Stimulated activated CD8-positive, alpha-beta memory T cell treated with anti-CD3 and anti-CD28 coated beads, Interleukin-7, amount 100 ng/mL, for 1 hour (primary cell): ENCODE results near the gene WNT1.

ENCODE experiments used
- DNase-seq, 2 donors: peaks; one replicate each; pipeline ENCODE4 v3.0.0-alpha.2; 2020; ENCODE audit warnings: low read depth in 2 of 2

Gene WNT1

DNA sequence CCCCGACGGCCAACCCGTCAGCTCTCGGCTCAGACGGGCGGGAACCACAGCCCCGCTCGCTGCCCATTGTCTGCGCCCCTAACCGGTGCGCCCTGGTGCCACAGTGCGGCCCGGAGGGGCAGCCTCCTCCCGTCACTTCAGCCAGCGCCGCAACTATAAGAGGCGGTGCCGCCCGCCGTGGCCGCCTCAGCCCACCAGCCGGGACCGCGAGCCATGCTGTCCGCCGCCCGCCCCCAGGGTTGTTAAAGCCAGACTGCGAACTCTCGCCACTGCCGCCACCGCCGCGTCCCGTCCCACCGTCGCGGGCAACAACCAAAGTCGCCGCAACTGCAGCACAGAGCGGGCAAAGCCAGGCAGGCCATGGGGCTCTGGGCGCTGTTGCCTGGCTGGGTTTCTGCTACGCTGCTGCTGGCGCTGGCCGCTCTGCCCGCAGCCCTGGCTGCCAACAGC is at the start of gene WNT1:
Gene WNT1, plus strand, starts transcription at position 32 of the 450 bp plus-strand sequence. Its CDS starts 329 bp downstream, at position 361.
- no peak for DNase-seq

GRCh38 chr12:48929551-48929950 is 48.6 kb upstream of the WNT1 start:
- DNase-seq: no peak

DNA sequence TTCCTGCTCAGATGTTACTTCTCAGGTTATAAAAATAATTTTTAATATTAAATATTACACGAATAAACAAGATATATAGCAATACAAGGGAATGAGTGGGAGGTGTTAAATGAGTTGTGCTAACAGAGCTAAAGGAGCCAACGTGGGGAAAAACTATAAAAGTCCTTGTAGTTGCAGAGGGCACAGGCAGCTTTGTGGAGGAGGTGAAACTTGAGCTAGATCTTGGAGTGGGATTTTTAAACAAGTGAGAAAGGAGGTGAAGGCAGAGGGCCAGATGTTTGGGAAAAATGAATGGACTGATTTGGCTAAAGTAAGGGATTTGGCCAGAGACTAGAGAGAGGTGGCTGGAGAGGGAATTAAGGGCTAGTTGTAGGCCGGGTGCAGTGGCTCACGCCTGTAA is 47.6 kb upstream of the WNT1 start:
- DNase-seq: no peak

GRCh38 chr12:48932878-48933277 is 45.2 kb upstream of the WNT1 start:
- no peak for DNase-seq

DNA sequence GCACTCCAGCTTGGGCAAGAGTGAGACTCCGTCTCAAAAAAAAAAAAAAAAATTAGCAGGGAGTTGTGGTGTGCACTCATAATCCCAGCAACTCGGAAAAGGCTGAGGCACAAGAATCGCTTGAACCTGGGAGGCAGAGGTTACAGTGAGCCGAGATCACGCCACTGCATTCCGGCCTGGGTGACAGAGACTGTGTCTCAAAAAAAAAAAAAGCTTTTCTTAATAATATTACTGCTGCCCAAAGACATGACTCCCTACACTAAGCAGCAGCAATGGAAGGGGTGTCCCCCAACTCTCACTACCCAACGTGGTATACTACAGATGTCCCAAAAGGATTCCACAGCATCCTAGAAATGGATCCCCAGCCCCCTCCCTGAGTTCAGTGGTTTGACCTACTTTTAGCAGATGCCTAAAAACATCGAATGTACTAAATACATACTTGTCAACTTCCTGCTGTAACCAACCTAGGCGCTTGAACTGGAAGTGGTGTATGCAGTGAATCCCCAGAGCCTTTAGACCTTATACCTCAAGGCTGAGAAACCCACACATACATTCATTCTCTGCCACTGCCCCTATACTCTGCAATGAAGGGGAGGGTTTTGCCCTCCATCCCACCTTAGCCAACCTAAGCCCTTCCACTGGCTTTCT is 44.3 kb upstream of the WNT1 start:
- no peak for DNase-seq

DNA sequence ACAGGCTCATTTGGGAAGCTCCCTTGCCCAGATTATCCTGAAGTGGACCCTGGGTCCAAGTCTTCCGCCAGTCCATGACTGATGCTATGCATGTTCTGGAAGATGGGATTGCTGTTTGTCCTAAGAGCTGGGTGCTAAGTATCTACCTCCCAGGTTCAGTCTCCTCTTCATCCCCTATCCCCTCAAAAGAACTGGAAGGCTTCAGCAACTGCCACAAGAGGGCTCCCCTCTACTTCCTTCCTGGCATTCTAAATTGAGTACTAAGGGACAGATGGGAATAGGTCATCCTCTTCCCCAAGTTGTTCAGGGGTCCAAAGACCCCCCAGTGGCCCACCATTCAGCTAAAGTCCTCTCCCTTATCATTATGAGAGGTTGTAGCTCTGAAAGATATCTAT is 43.8 kb upstream of the WNT1 start:
- no peak for DNase-seq

DNA sequence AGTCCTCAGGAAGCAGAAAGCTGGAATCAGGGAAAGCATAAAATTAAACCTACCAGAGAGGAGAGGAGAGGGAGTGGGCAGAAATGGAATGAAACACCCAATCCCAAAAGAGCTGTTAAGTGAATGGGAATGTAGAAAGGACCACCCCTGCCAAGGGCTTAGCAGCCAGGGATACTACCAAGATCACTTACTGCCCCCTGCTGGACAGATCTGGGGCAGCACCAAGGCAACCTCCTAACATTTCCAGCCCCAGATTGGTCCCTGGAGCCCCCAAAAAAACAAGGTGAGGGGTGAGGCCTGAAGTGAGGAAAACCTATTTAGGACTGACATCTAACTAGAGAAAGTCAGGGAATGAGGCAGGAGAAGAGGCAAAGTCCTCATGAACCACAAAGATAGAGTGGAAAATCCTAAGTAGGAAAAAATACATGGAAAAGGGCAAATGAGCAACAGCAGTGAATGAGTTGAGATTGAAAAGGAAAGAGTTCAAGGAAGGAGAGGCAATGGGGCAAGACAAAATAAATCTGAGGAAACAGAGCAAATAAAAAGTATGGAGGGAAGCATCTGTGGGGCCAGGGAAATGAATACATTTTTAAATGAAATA is 41.6 kb upstream of the WNT1 start:
- peak; percentile 55 to 79 for DNase-seq

DNA sequence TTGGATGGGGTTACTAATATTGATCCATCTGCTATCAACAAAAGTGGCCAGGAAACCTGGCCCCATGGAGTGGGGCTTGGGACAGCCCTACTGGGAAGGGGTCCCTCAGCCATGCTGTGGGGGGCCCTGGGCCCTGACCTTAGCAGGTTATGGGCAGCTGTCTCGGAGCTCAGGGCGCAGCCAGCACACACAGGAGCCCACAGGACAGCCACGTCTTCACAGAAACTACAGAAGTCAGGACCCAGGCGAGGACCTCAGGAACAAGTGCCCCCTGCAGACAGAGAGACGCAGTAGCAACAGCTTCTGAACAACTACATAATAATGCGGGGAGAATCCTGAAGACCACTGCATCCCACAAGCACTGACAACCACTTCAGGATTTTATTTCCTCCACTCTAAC is 41.0 kb upstream of the WNT1 start:
- DNase-seq: no peak

- no peak for DNase-seq
These were observed 39.3 kb upstream of the WNT1 start for GRCh38 chr12:48938805-48939204.

DNA sequence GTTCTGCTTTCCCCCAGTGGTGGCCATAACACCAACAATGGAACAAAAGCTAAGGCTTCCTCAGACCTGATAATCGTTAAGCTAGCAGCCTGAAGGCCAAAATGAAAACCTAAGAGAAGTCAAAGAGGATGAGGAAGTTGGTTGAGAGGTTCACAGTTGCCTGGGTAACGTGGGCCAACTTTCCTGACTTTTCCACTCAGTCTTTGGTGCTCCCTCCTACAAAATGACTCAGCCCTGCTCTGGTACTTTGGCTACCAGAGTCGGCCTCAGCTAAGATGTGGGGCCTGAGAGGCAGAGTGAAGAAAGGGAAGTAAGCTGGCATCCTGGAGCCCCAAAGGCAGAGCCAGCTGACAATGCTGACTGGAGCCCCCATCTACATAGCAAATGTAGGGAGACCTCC is 37.9 kb upstream of the WNT1 start:
- DNase-seq: no peak

- DNase-seq: no peak
These were observed 34.9 kb upstream of the WNT1 start for GRCh38 chr12:48943221-48943620.

DNA sequence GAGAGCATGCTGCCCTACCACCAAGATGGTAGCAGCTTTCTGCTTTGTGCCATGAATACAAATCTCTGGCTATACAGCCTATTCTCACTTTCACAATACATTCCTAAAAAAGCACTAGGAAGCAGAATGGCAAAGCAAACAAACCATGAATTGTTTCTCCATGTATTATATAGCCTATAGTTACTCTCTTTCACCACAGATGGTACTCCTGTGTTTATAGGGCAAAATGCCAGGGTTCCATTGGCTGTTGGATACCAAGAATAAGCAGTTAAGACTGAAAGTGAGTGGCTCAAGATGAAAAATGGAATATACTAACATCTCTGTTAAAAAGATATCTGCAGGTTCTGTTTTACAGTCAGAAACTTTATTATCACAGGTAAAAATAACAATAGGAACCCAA is 31.9 kb upstream of the WNT1 start:
- DNase-seq: no peak

GRCh38 chr12:48946943-48947342 is 31.2 kb upstream of the WNT1 start:
- no peak for DNase-seq

- DNase-seq: no peak
These were observed 30.4 kb upstream of the WNT1 start for GRCh38 chr12:48947727-48948126.

DNA sequence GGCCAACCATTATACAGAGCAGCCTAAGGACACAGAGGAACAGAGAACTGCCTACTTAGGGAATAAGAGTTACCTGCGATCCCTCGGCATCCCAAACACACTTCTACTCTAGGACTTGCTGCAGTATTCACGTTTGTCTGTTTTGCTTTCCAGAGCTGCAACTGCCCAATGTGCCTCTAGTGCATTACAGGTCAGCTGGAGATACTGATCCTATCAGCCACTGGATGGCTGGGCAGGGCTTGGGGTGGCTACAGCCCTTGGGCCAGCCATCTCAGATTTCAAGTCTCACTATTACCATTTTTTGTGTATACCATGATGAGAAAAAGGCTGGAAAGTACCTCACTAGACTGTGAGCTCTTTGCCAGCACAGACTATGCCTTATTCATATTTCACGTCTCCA is 25.4 kb upstream of the WNT1 start:
- no peak for DNase-seq

- no peak for DNase-seq
These were observed 24.1 kb upstream of the WNT1 start for GRCh38 chr12:48954061-48954460.

- no peak for DNase-seq
These were observed 23.2 kb upstream of the WNT1 start for GRCh38 chr12:48954841-48955501.

- no peak for DNase-seq
These were observed 21.6 kb upstream of the WNT1 start for GRCh38 chr12:48956279-48957140.

DNA sequence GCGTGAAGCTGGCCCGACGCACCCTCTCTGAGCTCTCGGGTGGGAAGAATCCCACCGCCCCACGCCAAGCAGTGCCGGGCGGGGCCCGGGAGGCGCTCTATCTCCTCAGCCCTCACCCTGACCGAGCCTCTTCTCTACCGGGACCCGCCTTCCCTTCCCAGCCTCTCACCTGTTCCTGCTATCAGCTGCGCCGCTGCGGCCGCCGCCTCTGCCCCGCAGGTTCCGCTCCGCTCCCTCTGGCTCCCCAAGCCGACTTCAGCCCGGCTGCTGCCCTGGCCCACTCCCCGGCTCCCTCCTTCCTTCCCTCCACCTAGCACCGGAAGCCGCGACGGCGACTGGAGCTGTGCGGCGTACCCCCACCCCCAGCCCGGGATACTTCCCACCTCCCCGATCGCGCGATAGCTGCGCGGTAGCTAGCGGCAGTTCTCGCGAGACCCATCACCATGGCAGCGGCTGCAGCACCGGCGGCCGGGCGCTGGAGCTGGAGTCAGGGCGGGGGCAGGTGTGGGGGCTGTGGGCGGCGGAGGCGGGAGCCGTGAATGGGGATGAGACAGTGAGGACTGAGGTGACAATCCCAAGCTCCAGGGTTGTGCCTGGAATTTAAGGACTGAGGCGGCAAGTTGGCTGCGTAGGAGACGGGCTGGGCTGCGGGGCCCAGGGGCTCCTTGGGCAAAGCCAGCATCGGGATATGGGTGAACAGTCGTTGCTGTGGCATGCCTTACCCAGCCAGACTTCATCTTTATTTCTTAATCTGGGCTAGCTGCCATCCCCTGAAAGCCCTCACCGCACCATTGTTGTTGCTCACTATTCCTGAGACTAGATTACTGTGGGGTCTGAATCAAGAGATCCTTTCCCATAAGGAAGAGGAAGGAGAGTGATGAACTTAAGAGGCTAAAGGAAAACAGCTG is 20.7 kb upstream of the WNT1 start, which contains the start of gene ARF3:
Gene ARF3, minus strand, starts transcription at position 347 of the 908 bp plus-strand sequence. CDS start 16,392 bp downstream, outside the sequence.
- DNase-seq: peak; percentile 77 to 86

GRCh38 chr12:48958049-48958388 is 20.1 kb upstream of the WNT1 start:
- no peak for DNase-seq

GRCh38 chr12:48960834-48961233 is 17.3 kb upstream of the WNT1 start:
- DNase-seq: no peak
